Smooth muscle cell (in vitro differentiated cells): Measurements from ENCODE around the gene CD99. TPM values are rescaled to one million over a fixed set of nuclear protein-coding genes. Genes with fewer than 3 reads are reported as not detected.
"Not testable (repeated sequence)": the region's sequence is repeated elsewhere in the genome, so short reads cannot be mapped to it uniquely, and the experiment has no call there.

Experiments used
- DNase-seq: peaks from one replicate; lab custom pipeline; 2025; ENCODE audit not compliant: unreplicated experiment; lab: John Stamatoyannopoulos, UW
- H2AFZ ChIP-seq: fragments of 200-600 bp; sonication (generic); 2 replicates; pipeline ENCODE4 v1.6.0; 2016; ENCODE audit warnings: antibody characterized with exemption, low read depth, mild to moderate bottlenecking
- H3F3A ChIP-seq: fragments of 200-600 bp; sonication (generic); 2 replicates; pipeline ENCODE4 v1.6.0; 2017; ENCODE audit warnings: antibody characterized with exemption, low read depth
- H3K27ac ChIP-seq: fragments of 200-600 bp; sonication (generic); 2 replicates; pipeline ENCODE4 v1.5.1; 2016; ENCODE audit warnings: low read depth, mild to moderate bottlenecking
- H3K27me3 ChIP-seq: fragments of 200-600 bp; sonication (generic); 2 replicates; pipeline ENCODE4 v1.6.1; 2016; ENCODE audit warnings: low read depth, mild to moderate bottlenecking
- H3K36me3 ChIP-seq: fragments of 200-600 bp; sonication (generic); 2 replicates; pipeline ENCODE4 v1.5.1; 2016; ENCODE audit warnings: low read depth
- H3K4me1 ChIP-seq: fragments of 200-600 bp; sonication (generic); 2 replicates; pipeline ENCODE4 v1.5.1; 2016; ENCODE audit warnings: low read depth
- H3K4me2 ChIP-seq: fragments of 200-600 bp; sonication (generic); 2 replicates; pipeline ENCODE4 v1.6.0; 2016; ENCODE audit warnings: mild to moderate bottlenecking
- H3K4me3 ChIP-seq: fragments of 200-600 bp; sonication (generic); 2 replicates; pipeline ENCODE4 v1.5.1; 2016; ENCODE audit warnings: mild to moderate bottlenecking
- H3K79me2 ChIP-seq: fragments of 200-600 bp; sonication (generic); 2 replicates; pipeline ENCODE4 v1.6.0; 2016; ENCODE audit warnings: low read depth, mild to moderate bottlenecking
- H3K9ac ChIP-seq: fragments of 200-600 bp; sonication (generic); 2 replicates; pipeline ENCODE4 v1.6.0; 2016; ENCODE audit warnings: low read depth
- H3K9me3 ChIP-seq: fragments of 200-600 bp; sonication (generic); replicated peaks from 2 replicates; pipeline ENCODE4 v1.5.1; 2016; ENCODE audit warnings: low read depth
- H4K20me1 ChIP-seq: fragments of 200-600 bp; sonication (generic); 2 replicates; pipeline ENCODE4 v1.6.0; 2016; ENCODE audit warnings: low read depth
- WGBS: methylation state at CpG from one replicate; pipeline ENCODE4 v1.1.7; 2016; ENCODE audit warnings: low lambda C conversion rate; 5-methylcytosine and 5-hydroxymethylcytosine counted together
- polyA plus RNA-seq: library from polyadenylated mRNA; unstranded; fragments of >200 nt; fragmentation: Nextera tagmentation; extraction: Ambion mirVana; gene quantifications from 2 replicates; pipeline ENCODE4 v1.2.1, GENCODE V29; 2016
- total RNA-seq: library from RNA; depleted of rRNA; stranded (reverse); fragments of >200 nt; gene quantifications from 2 replicates; pipeline ENCODE4 v1.2.3, GENCODE V29; 2014
- TF ChIP-seq, protein P1 (sequence below): fragments of 200-600 bp; sonication (generic); IDR thresholded peaks from 2 replicates; pipeline ENCODE4 v1.5.1; 2017; ENCODE audit warnings: borderline replicate concordance, mild to moderate bottlenecking, antibody characterized with exemption; ENCODE audit not compliant: insufficient read depth, poor library complexity, severe bottlenecking

Gene CD99
- total and polyA plus RNA-seq, 2 experiments from 2014 or later, result 647 to 1,373 TPM

DNA sequence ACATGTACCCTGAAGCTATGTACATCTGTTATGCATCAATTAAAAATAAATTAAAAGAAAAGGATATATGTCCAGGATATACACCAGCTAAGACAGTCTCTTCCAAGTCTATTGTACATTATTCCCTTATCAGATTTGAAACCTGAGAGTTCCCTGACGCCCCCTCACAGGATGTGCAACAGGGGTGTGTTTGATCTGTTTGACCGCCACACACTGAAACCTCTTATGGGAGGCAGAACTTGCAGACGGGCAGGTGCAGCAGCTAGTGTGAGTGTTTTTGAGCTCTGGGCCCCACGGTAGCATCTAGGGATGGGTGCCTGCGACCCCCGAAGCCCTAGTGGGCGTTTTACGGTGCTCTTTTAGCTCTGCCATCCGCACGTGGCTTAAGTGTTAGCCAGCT is 65.5 kb downstream of the CD99 start:
- H3K4me1 ChIP-seq, result no peaks in the 10 kb centered on the region
- no peak overlapping the region for H3K4me3 ChIP-seq
- H3K4me2 ChIP-seq, result no peak overlapping the region
- no peaks in the 10 kb centered on the region for H3K79me2 ChIP-seq
- TF ChIP-seq, protein P1, sequence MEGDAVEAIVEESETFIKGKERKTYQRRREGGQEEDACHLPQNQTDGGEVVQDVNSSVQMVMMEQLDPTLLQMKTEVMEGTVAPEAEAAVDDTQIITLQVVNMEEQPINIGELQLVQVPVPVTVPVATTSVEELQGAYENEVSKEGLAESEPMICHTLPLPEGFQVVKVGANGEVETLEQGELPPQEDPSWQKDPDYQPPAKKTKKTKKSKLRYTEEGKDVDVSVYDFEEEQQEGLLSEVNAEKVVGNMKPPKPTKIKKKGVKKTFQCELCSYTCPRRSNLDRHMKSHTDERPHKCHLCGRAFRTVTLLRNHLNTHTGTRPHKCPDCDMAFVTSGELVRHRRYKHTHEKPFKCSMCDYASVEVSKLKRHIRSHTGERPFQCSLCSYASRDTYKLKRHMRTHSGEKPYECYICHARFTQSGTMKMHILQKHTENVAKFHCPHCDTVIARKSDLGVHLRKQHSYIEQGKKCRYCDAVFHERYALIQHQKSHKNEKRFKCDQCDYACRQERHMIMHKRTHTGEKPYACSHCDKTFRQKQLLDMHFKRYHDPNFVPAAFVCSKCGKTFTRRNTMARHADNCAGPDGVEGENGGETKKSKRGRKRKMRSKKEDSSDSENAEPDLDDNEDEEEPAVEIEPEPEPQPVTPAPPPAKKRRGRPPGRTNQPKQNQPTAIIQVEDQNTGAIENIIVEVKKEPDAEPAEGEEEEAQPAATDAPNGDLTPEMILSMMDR, result no peak
- H3K9me3 ChIP-seq, result no peaks in the 10 kb centered on the region
- H4K20me1 ChIP-seq, result no peaks in the 10 kb centered on the region
- no peak overlapping the region for H2AFZ ChIP-seq
- H3K27me3 ChIP-seq, result no peaks in the 10 kb centered on the region
- H3F3A ChIP-seq, result no peaks in the 10 kb centered on the region
- no peak overlapping the region for H3K9ac ChIP-seq
- WGBS, result 93% methylated on average over 10 of the region's 10 CpGs
- no peak overlapping the region for H3K27ac ChIP-seq
- DNase-seq, result no peak
- no peaks in the 10 kb centered on the region for H3K36me3 ChIP-seq

DNA sequence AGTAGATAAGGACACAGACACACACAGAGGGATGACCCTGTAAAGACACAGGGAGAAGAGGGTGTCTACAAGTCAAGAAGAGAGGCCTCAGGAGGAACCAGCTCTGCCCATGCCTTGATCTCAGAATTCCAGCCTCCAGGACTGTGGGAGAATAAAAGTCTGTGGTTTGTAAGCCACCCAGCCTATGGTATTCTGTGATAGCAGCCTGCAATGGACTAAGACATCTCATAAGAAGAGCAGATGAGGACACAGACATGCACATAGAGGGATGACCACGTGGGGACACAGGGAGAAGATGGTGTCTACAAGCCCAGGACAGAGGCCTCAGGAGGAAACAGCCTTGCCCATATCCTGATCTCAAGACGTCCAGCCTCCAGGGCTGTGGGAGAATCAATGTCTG is 70.2 kb downstream of the CD99 start:
- no peak overlapping the region for H3K9ac ChIP-seq
- H3F3A ChIP-seq, result no peaks in the 10 kb centered on the region
- H3K4me2 ChIP-seq, result no peak overlapping the region
- peak overlapping the region; percentile 36 for H3K27ac ChIP-seq
- no peaks in the 10 kb centered on the region for H3K36me3 ChIP-seq
- H3K27me3 ChIP-seq, result no peaks in the 10 kb centered on the region
- TF ChIP-seq, protein P1, result no peak
- H3K79me2 ChIP-seq, result no peaks in the 10 kb centered on the region
- H3K4me3 ChIP-seq, result no peak overlapping the region
- 53% methylated on average over 2 of the region's 2 CpGs for WGBS
- H4K20me1 ChIP-seq, result no peaks in the 10 kb centered on the region
- no peaks in the 10 kb centered on the region for H3K4me1 ChIP-seq
- no peak for DNase-seq
- H2AFZ ChIP-seq, result no peak overlapping the region
- no peaks in the 10 kb centered on the region for H3K9me3 ChIP-seq

DNA sequence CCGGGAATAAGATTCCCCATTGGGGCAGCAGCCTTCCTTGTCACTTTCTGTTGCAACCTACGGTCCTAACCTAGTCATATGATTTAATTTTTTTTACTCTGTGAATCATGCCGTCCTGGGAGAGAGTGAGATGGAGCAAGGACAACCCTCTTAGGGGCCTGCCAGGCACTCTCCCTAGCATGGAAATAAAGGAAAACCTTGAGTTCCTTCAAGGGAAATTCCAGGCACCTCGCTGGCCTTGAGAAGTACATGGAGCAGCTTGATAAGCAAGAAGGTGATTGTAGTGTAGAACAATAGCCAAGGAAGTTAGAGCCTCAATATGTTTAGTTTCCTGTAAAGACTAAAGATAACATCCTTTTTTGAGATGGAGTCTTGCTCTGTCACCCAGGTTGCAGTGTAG is 71.6 kb downstream of the CD99 start:
- not testable (repeated sequence) for H3K4me1 ChIP-seq, H2AFZ ChIP-seq, H3K4me2 ChIP-seq, H3K27ac ChIP-seq, H3K36me3 ChIP-seq, DNase-seq, H4K20me1 ChIP-seq, H3K9me3 ChIP-seq, H3K27me3 ChIP-seq, H3F3A ChIP-seq, H3K4me3 ChIP-seq, H3K79me2 ChIP-seq, H3K9ac ChIP-seq
- 91% methylated on average over 4 of the region's 4 CpGs for WGBS

DNA sequence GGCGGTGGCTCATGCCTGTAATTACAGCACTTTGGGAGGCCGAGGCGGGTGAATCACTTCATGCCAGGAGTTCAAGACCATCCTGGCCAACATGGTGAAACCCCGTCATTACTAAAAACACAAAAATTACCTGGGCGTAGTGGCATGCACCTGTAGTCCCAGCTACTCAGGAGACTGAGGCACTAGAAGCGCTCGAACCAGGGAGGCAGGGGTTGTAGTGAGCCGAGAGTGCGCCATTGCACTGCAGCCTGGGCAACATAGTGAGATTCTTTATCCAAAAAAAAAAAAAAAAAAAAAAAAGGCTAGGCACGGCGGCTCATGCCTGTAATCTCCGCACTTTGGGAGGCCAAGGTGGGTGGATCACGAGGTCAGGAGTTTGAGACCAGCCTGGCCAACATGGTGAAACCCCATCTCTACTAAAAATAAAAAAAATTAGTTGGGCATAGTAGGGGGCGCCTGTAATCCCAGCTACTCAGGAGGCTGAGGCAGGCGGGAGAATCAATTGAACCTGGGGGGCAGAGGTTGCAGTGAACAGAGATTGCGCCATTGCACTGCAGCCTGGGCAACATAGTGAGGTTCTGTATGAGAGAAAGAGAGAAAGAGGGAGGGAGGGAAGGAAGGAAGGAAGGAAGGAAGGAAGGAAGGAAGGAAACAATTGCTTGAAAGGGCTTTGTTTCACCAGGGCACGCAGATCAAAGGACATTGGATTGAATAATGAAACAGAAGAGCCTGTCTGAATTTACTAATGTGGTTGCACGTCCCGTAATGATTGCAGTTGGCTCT is 73.9 kb downstream of the CD99 start:
- not testable (repeated sequence) for H3K36me3 ChIP-seq, H4K20me1 ChIP-seq, H3K4me1 ChIP-seq, H3K4me3 ChIP-seq, H3K9ac ChIP-seq, H3F3A ChIP-seq, H3K27me3 ChIP-seq, H3K27ac ChIP-seq, H3K79me2 ChIP-seq, H3K9me3 ChIP-seq, H2AFZ ChIP-seq, DNase-seq, H3K4me2 ChIP-seq
- WGBS, result 90% methylated on average over 19 of the region's 19 CpGs

DNA sequence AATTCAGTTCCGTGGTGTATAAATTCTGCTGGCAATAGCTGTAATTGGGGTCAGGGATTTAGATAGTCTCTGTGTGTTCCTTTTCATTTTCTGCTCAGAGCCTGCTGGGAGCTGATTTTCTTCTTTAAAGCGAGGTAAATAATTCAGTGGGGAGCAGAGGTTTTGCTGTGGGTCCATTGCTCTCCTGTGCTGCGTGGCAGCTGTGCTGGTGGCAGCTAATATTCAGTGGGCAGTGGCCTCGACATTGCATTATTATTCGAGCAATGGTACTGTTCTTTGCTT is 74.4 kb downstream of the CD99 start:
- H3K4me2 ChIP-seq, result no peak overlapping the region
- 86% methylated on average over 5 of the region's 5 CpGs for WGBS
- H2AFZ ChIP-seq, result no peak overlapping the region
- no peaks in the 10 kb centered on the region for H3K36me3 ChIP-seq
- H3K4me1 ChIP-seq, result peaks cover 10% of the 10 kb centered on the region
- H3K9me3 ChIP-seq, result no peaks in the 10 kb centered on the region
- no peak overlapping the region for H3K4me3 ChIP-seq
- TF ChIP-seq, protein P1, result no peak
- H3K79me2 ChIP-seq, result no peaks in the 10 kb centered on the region
- no peak overlapping the region for H3K9ac ChIP-seq
- H3F3A ChIP-seq, result no peaks in the 10 kb centered on the region
- H3K27me3 ChIP-seq, result no peaks in the 10 kb centered on the region
- H4K20me1 ChIP-seq, result no peaks in the 10 kb centered on the region
- DNase-seq, result no peak
- H3K27ac ChIP-seq, result no peak overlapping the region
